HEK293 (cell line): ENCODE measurements around the gene TMED4.

Experiments used
- CTCF ChIA-PET: fragments of 350-600 bp; formaldehyde crosslinking; extraction: SDS; loops from one replicate; lab custom pipeline; 2021; ENCODE audit warnings: antibody characterized with exemption; lab: Yijun Ruan, JAX
- POLR2A ChIA-PET: fragments of 300-600 bp; formaldehyde crosslinking; extraction: SDS; loops from one replicate; lab custom pipeline; 2020; ENCODE audit warnings: antibody characterized with exemption, inconsistent platforms; lab: Yijun Ruan, JAX
- H3K27ac ChIP-seq: fragments of 200-500 bp; sonication (Bioruptor generic); 2 replicates; pipeline ENCODE4 v1.5.1; 2014; ENCODE audit warnings: low read depth, low read length, control low read depth, inconsistent platforms; ENCODE audit errors: extremely low read depth
- H3K36me3 ChIP-seq, 2 experiments: fragments of 200-500 bp in 1 of 2; sonication (Bioruptor generic) in 1 of 2; 1 replicate in 1 of 2; 2 replicates in 1 of 2; pipeline ENCODE4 v1.5.1; 2014 to 2017; ENCODE audit warnings: inconsistent platforms in 2 of 2, low read length in 2 of 2; ENCODE audit not compliant: control insufficient read depth in 2 of 2, insufficient read depth in 1 of 2
- H3K4me1 ChIP-seq: fragments of 200-500 bp; sonication (Bioruptor generic); 2 replicates; pipeline ENCODE4 v1.5.1; 2014; ENCODE audit warnings: mild to moderate bottlenecking, low read length, inconsistent platforms; ENCODE audit not compliant: control insufficient read depth, insufficient read depth
- H3K4me3 ChIP-seq: 2 replicates; pipeline ENCODE4 v1.5.1; 2011; ENCODE audit warnings: low read depth, mild to moderate bottlenecking, control low read depth, low read length, moderate library complexity
- H3K9me3 ChIP-seq: fragments of 200-500 bp; sonication (Bioruptor generic); 2 replicates; pipeline ENCODE4 v1.5.1; 2014; ENCODE audit warnings: low read depth, low read length, inconsistent platforms; ENCODE audit not compliant: control insufficient read depth, insufficient read depth
- ATF2 ChIP-seq: fragments of 450-650 bp; formaldehyde crosslinking; IDR thresholded peaks from 2 replicates; pipeline ENCODE4 v1.5.1; 2016; ENCODE audit warnings: missing biosample characterization, missing genetic modification characterization, low read depth
- IKZF3 ChIP-seq: fragments of 450-650 bp; IDR thresholded peaks from 2 replicates; pipeline ENCODE4 v1.5.0; 2018; ENCODE audit warnings: missing biosample characterization, mild to moderate bottlenecking, missing genetic modification characterization, moderate library complexity
- WT1 ChIP-seq: fragments of 450-650 bp; formaldehyde crosslinking; IDR thresholded peaks from 2 replicates; pipeline ENCODE4 v1.5.1; 2016; ENCODE audit warnings: missing biosample characterization, missing genetic modification characterization
- YY1 ChIP-seq: fragments of 450-650 bp; formaldehyde crosslinking; IDR thresholded peaks from 2 replicates; pipeline ENCODE4 v1.5.1; 2018; ENCODE audit warnings: missing biosample characterization, missing genetic modification characterization
- ZFHX2 ChIP-seq: fragments of 450-650 bp; formaldehyde crosslinking; conservative IDR thresholded peaks from 2 replicates; pipeline ENCODE4 v1.5.1; 2016; ENCODE audit warnings: missing biosample characterization, missing genetic modification characterization
- ZNF10 ChIP-seq: fragments of 450-650 bp; formaldehyde crosslinking; IDR thresholded peaks from 2 replicates; pipeline ENCODE4 v1.5.1; 2017; ENCODE audit warnings: missing biosample characterization, missing genetic modification characterization
- ZNF211 ChIP-seq: fragments of 450-650 bp; formaldehyde crosslinking; IDR thresholded peaks from 2 replicates; pipeline ENCODE4 v1.5.1; 2016; ENCODE audit warnings: low read depth, missing biosample characterization, missing genetic modification characterization
- ZNF311 ChIP-seq: fragments of 450-650 bp; formaldehyde crosslinking; IDR thresholded peaks from 2 replicates; pipeline ENCODE4 v1.5.1; 2017; ENCODE audit warnings: missing biosample characterization, missing genetic modification characterization, borderline replicate concordance
- ZNF488 ChIP-seq: fragments of 450-650 bp; formaldehyde crosslinking; IDR thresholded peaks from 2 replicates; pipeline ENCODE4 v1.5.1; 2016; ENCODE audit warnings: missing biosample characterization, missing genetic modification characterization
- ZNF580 ChIP-seq: fragments of 450-650 bp; formaldehyde crosslinking; IDR thresholded peaks from 2 replicates; pipeline ENCODE4 v1.5.1; 2016; ENCODE audit warnings: missing biosample characterization, missing genetic modification characterization
- ZNF623 ChIP-seq: fragments of 450-650 bp; formaldehyde crosslinking; IDR thresholded peaks from 2 replicates; pipeline ENCODE4 v1.5.1; 2016; ENCODE audit warnings: missing biosample characterization, missing genetic modification characterization
- ZNF747 ChIP-seq: fragments of 450-650 bp; formaldehyde crosslinking; IDR thresholded peaks from 2 replicates; pipeline ENCODE4 v1.5.1; 2016; ENCODE audit warnings: missing biosample characterization, missing genetic modification characterization
- ZNF791 ChIP-seq: fragments of 450-650 bp; formaldehyde crosslinking; IDR thresholded peaks from 2 replicates; pipeline ENCODE4 v1.5.1; 2016; ENCODE audit warnings: missing biosample characterization, missing genetic modification characterization
- ZNF792 ChIP-seq: fragments of 450-650 bp; formaldehyde crosslinking; IDR thresholded peaks from 2 replicates; pipeline ENCODE4 v1.5.1; 2016; ENCODE audit warnings: missing biosample characterization, missing genetic modification characterization
- TF ChIP-seq, protein P1 (sequence below): fragments of 450-650 bp; formaldehyde crosslinking; IDR thresholded peaks from 2 replicates; pipeline ENCODE4 v1.5.1; 2016; ENCODE audit warnings: missing biosample characterization, missing genetic modification characterization
- TF ChIP-seq, protein P2 (sequence below): fragments of 450-650 bp; formaldehyde crosslinking; IDR thresholded peaks from 2 replicates; pipeline ENCODE4 v1.5.1; 2016; ENCODE audit warnings: missing biosample characterization, missing genetic modification characterization, borderline replicate concordance
- TF ChIP-seq, protein P3 (sequence below): fragments of 450-650 bp; formaldehyde crosslinking; IDR thresholded peaks from 2 replicates; pipeline ENCODE4 v1.5.1; 2017; ENCODE audit warnings: missing biosample characterization, missing genetic modification characterization

TMED4 gene

DNA sequence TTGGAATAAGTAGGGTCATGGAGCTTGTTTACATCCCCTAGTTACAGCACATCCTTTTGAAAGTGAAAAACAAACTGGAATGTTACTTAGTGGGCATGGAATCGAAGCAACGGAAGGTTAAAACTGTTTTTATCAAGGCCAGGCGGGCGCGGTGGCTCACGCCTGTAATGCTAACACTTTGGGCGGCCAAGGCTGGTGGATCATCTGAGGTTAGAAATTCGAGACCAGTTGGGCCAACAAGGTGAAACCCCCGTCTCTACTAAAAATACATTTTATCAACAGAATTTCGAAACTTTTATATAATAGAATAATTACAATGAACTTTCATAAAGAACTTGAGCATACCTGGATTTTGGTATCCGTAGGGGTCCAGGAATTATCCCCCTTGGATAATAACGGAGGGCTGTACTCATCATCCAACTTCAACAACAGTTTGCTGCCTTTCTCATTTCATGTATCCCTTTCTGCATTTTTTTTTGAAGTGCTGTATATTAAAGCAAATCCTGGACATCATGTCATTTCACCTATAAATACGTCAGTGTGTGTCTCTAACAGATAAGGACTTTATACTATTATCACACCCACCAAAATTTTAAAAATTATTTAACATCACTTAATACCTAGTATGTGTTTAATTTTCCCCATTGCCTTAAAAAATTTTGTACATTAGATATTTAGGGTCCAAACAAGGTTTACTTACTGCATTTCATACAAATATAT lies 1.3 kb upstream of the TMED4 start:
- POLR2A ChIA-PET = interaction anchor here (1.0 to 3.1 kb wide), 8 partner anchors 10 to 416 kb away, joined by 3 to 27 read pairs (median 9); partner anchors contain the start of genes DDX56, H2AZ2 and OGDH
- CTCF ChIA-PET = interaction anchor here (0.7 kb wide), 3 partner anchors 10 to 256 kb away, joined by 3 to 4 read pairs (median 3); no protein-coding TSS in a partner anchor

More for the DNA sequence above, 1.3 kb upstream of the TMED4 start:
- Histone ChIP-seq H3K4me1 (no peaks in the 10 kb centered on the region), H3K36me3 (peaks cover 19 to 30% of the 10 kb centered on the region in 2 experiments), H3K27ac (no peak overlapping the region), H3K4me3 (no peak overlapping the region), H3K9me3 (no peaks in the 10 kb centered on the region)
- TF ChIP-seq ZNF747 (tag by site-specific recombination) (no peak), ZNF623 (tag by site-specific recombination) (no peak), ZNF311 (tag by site-specific recombination) (no peak), ZFHX2 (tag by site-specific recombination) (no peak), ZNF488 (tag by site-specific recombination) (no peak), ZNF211 (no peak), ZNF791 (tag by site-specific recombination) (no peak), WT1 (tag by site-specific recombination) (no peak), ZNF792 (no peak), ZNF10 (tag by site-specific recombination) (no peak), IKZF3 (tag by site-specific recombination) (no peak), YY1 (tag by site-specific recombination) (no peak), ZNF580 (tag by site-specific recombination) (no peak), ATF2 (tag by site-specific recombination) (no peak)
- TF ChIP-seq, protein P1, sequence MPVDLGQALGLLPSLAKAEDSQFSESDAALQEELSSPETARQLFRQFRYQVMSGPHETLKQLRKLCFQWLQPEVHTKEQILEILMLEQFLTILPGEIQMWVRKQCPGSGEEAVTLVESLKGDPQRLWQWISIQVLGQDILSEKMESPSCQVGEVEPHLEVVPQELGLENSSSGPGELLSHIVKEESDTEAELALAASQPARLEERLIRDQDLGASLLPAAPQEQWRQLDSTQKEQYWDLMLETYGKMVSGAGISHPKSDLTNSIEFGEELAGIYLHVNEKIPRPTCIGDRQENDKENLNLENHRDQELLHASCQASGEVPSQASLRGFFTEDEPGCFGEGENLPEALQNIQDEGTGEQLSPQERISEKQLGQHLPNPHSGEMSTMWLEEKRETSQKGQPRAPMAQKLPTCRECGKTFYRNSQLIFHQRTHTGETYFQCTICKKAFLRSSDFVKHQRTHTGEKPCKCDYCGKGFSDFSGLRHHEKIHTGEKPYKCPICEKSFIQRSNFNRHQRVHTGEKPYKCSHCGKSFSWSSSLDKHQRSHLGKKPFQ (tag by site-specific recombination) = no peak
- TF ChIP-seq, protein P2, sequence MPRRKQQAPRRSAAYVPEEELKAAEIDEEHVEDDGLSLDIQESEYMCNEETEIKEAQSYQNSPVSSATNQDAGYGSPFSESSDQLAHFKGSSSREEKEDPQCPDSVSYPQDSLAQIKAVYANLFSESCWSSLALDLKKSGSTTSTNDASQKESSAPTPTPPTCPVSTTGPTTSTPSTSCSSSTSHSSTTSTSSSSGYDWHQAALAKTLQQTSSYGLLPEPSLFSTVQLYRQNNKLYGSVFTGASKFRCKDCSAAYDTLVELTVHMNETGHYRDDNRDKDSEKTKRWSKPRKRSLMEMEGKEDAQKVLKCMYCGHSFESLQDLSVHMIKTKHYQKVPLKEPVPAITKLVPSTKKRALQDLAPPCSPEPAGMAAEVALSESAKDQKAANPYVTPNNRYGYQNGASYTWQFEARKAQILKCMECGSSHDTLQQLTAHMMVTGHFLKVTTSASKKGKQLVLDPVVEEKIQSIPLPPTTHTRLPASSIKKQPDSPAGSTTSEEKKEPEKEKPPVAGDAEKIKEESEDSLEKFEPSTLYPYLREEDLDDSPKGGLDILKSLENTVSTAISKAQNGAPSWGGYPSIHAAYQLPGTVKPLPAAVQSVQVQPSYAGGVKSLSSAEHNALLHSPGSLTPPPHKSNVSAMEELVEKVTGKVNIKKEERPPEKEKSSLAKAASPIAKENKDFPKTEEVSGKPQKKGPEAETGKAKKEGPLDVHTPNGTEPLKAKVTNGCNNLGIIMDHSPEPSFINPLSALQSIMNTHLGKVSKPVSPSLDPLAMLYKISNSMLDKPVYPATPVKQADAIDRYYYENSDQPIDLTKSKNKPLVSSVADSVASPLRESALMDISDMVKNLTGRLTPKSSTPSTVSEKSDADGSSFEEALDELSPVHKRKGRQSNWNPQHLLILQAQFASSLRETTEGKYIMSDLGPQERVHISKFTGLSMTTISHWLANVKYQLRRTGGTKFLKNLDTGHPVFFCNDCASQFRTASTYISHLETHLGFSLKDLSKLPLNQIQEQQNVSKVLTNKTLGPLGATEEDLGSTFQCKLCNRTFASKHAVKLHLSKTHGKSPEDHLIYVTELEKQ (tag by site-specific recombination) = no peak
- TF ChIP-seq, protein P3, sequence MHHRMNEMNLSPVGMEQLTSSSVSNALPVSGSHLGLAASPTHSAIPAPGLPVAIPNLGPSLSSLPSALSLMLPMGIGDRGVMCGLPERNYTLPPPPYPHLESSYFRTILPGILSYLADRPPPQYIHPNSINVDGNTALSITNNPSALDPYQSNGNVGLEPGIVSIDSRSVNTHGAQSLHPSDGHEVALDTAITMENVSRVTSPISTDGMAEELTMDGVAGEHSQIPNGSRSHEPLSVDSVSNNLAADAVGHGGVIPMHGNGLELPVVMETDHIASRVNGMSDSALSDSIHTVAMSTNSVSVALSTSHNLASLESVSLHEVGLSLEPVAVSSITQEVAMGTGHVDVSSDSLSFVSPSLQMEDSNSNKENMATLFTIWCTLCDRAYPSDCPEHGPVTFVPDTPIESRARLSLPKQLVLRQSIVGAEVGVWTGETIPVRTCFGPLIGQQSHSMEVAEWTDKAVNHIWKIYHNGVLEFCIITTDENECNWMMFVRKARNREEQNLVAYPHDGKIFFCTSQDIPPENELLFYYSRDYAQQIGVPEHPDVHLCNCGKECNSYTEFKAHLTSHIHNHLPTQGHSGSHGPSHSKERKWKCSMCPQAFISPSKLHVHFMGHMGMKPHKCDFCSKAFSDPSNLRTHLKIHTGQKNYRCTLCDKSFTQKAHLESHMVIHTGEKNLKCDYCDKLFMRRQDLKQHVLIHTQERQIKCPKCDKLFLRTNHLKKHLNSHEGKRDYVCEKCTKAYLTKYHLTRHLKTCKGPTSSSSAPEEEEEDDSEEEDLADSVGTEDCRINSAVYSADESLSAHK = no peak
